Lung (tissue), 12 donors: ENCODE results near the gene ARHGEF7. TPM values are rescaled to one million over a fixed set of nuclear protein-coding genes. Genes with fewer than 3 reads are reported as not detected.

Source experiments
- ATAC-seq: fragments of 200-7000 bp; cut with Tn5 transposase; one replicate; pipeline ENCODE4 v1.9.1; 2020; ENCODE audit warnings: moderate number of reproducible peaks; ENCODE audit not compliant: insufficient read depth, low FRiP score
- DNase-seq, 3 donors: peaks; one replicate each; pipeline ENCODE4 v3.0.0-alpha.2; 2013 to 2017
- H3K27ac ChIP-seq, 2 donors: one replicate each; pipeline ENCODE4 v1.5.1; 2013; ENCODE audit warnings: mild to moderate bottlenecking in 2 of 2, moderate library complexity in 2 of 2, control low read depth in 1 of 2, inconsistent platforms in 1 of 2, low read depth in 1 of 2, low read length in 1 of 2
- H3K27me3 ChIP-seq, 3 donors: one replicate each; pipeline ENCODE4 v1.5.1; 2013; ENCODE audit warnings: low read length in 2 of 3; ENCODE audit not compliant: control insufficient read depth in 3 of 3, insufficient read depth in 3 of 3
- H3K36me3 ChIP-seq, 4 donors: one replicate each; pipeline ENCODE4 v1.5.1; 2013; ENCODE audit warnings: low read length in 4 of 4, mild to moderate bottlenecking in 1 of 4, moderate library complexity in 1 of 4; ENCODE audit not compliant: control insufficient read depth in 4 of 4, insufficient read depth in 4 of 4
- H3K4me1 ChIP-seq, 5 donors: one replicate each; pipeline ENCODE4 v1.5.1; 2013; ENCODE audit warnings: low read length in 5 of 5, mild to moderate bottlenecking in 2 of 5, moderate library complexity in 1 of 5; ENCODE audit not compliant: control insufficient read depth in 5 of 5, insufficient read depth in 5 of 5
- H3K4me3 ChIP-seq: one replicate; pipeline ENCODE4 v1.5.1; 2013; ENCODE audit warnings: mild to moderate bottlenecking, control low read depth, moderate library complexity
- H3K9ac ChIP-seq, 2 donors: one replicate each; pipeline ENCODE4 v1.5.1; 2013; ENCODE audit warnings: low read length in 2 of 2, control low read depth in 1 of 2; ENCODE audit not compliant: insufficient read depth in 1 of 2
- H3K9me3 ChIP-seq, 4 donors: one replicate each; pipeline ENCODE4 v1.5.1; 2013; ENCODE audit warnings: low read length in 3 of 4, mild to moderate bottlenecking in 1 of 4, moderate library complexity in 1 of 4; ENCODE audit not compliant: control insufficient read depth in 4 of 4, insufficient read depth in 3 of 4
- CTCF ChIP-seq: IDR thresholded peaks from 2 replicates; pipeline ENCODE4 v1.5.1; 2012; ENCODE audit warnings: mild to moderate bottlenecking; ENCODE audit errors: control extremely low read depth, extremely low read depth
- WGBS, 2 donors: extraction: QIAGEN DNeasy Blood & Tissue Kit; methylation state at CpG; one replicate each; pipeline ENCODE4 v1.1.7; 2013; 5-methylcytosine and 5-hydroxymethylcytosine counted together
- polyA plus RNA-seq, 2 donors: library from polyadenylated mRNA; stranded (reverse); fragments of 200-250 nt; gene quantifications; one replicate each; pipeline ENCODE4 v1.2.1, GENCODE V29; 2013
- total RNA-seq, 2 donors: library from RNA; depleted of rRNA in 1 of 2; stranded (reverse); fragments of >200 nt in 1 of 2; gene quantifications; one replicate each; pipeline ENCODE4 v1.2.1, GENCODE V29; 2014 to 2021
- donor health status: control.
- donor health status: control.
- donor health status: Bipolar disorder and iron deficiency.
- donor health status: healthy.
- donor health status: DM: yes; HTN: yes; CAD: no.

Gene ARHGEF7
- total and polyA plus RNA-seq, 4 donors: 20.9 to 143 (median 37.8) TPM

- TF ChIP-seq CTCF: no peak
- WGBS, 2 donors: 75 to 79% methylated on average over 30 of the region's 30 CpGs
- Histone ChIP-seq H3K4me3 (no peak overlapping the region), H3K9ac (no peak overlapping the region), H3K36me3 (no peaks in the 10 kb centered on the region), H3K27ac (no peak overlapping the region), H3K27me3 (peaks cover 0 to 48% (median 42%) of the 10 kb centered on the region in 3 donors), H3K9me3 (peaks cover 0 to 3% (median 0%) of the 10 kb centered on the region in 4 donors), H3K4me1 (no peaks in the 10 kb centered on the region)
- no peak for ATAC-seq
- no peak for DNase-seq
Observed at GRCh38 chr13:111095031-111095840, 19.9 kb upstream of the ARHGEF7 start.

- Histone ChIP-seq H3K27me3 (peaks cover 0 to 46% (median 42%) of the 10 kb centered on the region in 3 donors), H3K27ac (no peak overlapping the region), H3K4me1 (no peaks in the 10 kb centered on the region), H3K9me3 (peaks cover 0 to 5% (median 0%) of the 10 kb centered on the region in 4 donors), H3K9ac (no peak overlapping the region), H3K36me3 (no peaks in the 10 kb centered on the region), H3K4me3 (no peak overlapping the region)
- DNase-seq: no peak
- WGBS, 2 donors: 65 to 68% methylated on average over 9 of the region's 9 CpGs
- no peak for ATAC-seq
- TF ChIP-seq CTCF: no peak
Observed at GRCh38 chr13:111095911-111096501, 19.1 kb upstream of the ARHGEF7 start.

- no peak for TF ChIP-seq CTCF
- H3K4me3 ChIP-seq: no peak overlapping the region
- no peaks in the 10 kb centered on the region for H3K4me1 ChIP-seq
- H3K9ac ChIP-seq: no peak overlapping the region
- no peak for DNase-seq
- 57 to 67% methylated on average over 1 of the region's 1 CpG for WGBS, 2 donors
- H3K27me3 ChIP-seq: peaks cover 0 to 38% (median 31%) of the 10 kb centered on the region in 3 donors
- no peaks in the 10 kb centered on the region for H3K36me3 ChIP-seq
- no peak overlapping the region for H3K27ac ChIP-seq
- peaks cover 0 to 5% (median 2%) of the 10 kb centered on the region in 4 donors for H3K9me3 ChIP-seq
- ATAC-seq: no peak
Observed at GRCh38 chr13:111099290-111099689, 15.8 kb upstream of the ARHGEF7 start.
